GM18507 (cell line): ENCODE results near the gene THSD8.

Experiments
- DNase-seq: peaks from one replicate; pipeline ENCODE4 v3.0.0; 2011; ENCODE audit warnings: low read depth; ENCODE audit not compliant: insufficient read length; ENCODE audit errors: extremely low spot score
- FAIRE-seq: peaks from 2 replicates; lab custom pipeline; 2011; peaks lifted over from hg19 to GRCh38; lab: Jason Lieb, UNC

The THSD8 gene

GRCh38 chr19:12801466-12802266 lies at the start of gene THSD8, which contains the start of gene PRDX2:
Gene THSD8 (plus strand): TSS chr19:12802069. CDS start chr19:12802072, 3 bp downstream.
Gene PRDX2 (minus strand): TSS chr19:12801800. CDS start chr19:12801261, 539 bp downstream.
- no peak for FAIRE-seq
- DNase-seq, result no peak

DNA sequence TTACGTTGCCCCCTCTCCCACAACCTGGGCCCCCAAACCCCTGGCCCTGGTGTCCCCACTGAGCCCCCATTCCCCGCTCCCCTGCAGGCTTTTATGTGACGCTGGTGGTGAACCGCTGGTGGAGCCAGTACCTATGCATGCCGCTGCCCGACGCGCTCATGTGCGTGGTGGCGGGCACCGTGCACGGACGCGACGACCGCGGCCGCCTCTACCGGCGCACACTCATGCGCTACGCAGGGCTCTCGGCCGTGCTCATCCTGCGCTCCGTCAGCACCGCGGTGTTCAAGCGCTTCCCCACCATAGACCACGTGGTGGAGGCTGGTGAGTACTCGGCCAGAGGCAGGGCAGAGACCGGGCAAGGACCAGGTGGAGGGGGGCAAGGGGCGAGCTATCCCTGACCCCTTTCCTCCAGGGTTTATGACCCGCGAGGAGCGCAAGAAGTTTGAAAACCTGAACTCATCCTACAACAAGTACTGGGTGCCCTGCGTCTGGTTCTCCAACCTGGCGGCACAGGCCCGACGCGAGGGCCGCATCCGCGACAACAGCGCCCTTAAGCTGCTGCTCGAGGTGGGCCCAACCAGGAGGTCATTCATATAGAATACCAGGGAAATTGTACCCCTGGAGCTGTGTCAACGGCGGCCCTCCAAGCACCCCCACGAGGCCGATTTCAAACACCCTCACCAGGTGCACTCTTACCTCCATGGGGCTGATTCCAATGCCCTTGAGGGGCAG lies 47.2 kb upstream of the THSD8 start:
- DNase-seq (no peak), FAIRE-seq (no peak)

GRCh38 chr19:12756150-12756883 lies 45.6 kb upstream of the THSD8 start:
- FAIRE-seq, result no peak
- DNase-seq, result no peak

DNA sequence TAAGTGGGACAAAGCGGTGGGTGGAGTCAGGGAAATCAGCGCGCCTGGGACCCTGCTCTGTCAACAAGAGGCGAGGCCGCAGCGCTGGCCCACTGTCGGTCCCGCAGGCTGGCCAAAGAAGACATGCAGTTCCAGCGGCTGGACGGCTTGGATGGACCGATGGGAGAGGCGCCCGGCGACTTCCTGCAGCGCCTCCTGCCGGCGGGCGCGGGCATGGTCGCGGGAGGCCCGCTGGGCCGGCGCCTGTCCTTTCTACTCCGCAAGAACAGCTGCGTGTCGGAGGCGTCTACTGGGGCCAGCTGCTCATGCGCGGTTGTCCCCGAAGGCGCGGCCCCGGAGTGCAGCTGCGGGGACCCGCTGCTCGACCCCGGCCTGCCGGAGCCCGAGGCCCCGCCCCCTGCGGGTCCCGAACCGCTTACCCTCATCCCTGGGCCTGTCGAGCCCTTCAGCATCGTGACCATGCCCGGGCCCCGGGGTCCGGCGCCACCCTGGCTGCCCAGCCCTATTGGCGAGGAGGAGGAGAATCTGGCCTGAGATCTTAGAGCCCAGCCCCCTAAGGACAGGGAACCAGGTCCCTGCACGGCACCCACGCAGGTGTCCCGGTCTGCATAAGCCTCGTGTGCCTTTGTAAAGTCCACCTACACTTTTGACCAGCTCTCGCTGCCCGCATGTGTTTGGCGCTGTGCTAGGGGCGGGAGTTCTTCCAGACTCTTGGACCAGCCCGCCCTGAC lies 44.2 kb upstream of the THSD8 start:
- FAIRE-seq (peak; percentile 38), DNase-seq (no peak)

- FAIRE-seq (no peak), DNase-seq (no peak)
Measured at GRCh38 chr19:12759686-12760085, 42.2 kb upstream of the THSD8 start.

GRCh38 chr19:12763100-12763499 lies 38.8 kb upstream of the THSD8 start:
- DNase-seq (no peak), FAIRE-seq (no peak)

- no peak for FAIRE-seq
- no peak for DNase-seq
Measured at GRCh38 chr19:12764698-12765097, 37.2 kb upstream of the THSD8 start.

DNA sequence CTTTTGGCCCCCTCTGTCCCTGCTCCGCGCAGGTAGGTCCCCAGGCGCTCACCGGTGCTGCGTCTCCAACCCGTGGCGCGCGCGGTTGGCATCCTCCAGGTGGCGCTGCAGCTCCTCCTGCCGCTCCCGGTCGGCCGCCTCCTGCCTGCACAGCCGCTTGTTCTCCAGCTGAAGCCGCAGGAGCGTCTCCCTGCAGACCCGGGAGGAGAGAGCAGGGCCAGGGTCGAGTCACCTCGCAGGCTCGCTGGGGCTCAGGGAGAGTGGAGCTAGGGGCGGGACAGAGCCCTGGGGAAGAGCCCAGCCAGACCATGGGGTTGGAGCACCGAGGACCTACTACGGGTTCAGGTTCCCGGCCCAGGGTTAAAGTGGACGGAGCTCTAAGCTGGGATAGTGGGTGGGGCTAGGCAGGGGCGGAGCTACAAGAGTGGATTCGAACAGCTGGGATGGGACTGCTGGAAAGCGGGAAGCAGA lies 35.8 kb upstream of the THSD8 start:
- DNase-seq, result peak; percentile 60
- FAIRE-seq, result peak; percentile 81

GRCh38 chr19:12767150-12767549 lies 34.7 kb upstream of the THSD8 start:
- no peak for FAIRE-seq
- DNase-seq, result no peak

DNA sequence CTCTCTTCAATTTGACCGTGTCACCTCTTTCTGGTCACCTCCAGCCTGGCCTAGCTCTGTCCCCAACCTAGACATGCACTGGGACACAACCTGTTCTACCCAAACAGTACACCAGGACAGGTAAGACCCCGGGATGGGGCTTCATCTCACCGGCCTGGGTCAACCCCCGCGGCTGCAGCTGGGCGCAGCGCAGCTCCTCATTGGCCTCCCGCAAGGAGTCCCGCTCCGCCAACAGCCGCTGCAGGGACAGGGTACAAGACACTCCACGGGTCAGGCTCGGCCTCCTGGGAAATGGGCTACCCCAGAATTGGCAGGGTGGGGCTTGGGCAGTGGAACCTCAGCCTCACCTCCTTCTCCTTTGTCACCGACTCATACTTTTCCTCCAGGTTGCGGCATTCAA lies 34.2 kb upstream of the THSD8 start:
- FAIRE-seq (no peak), DNase-seq (no peak)

- FAIRE-seq (no peak), DNase-seq (no peak)
Measured at GRCh38 chr19:12769689-12770088, 32.2 kb upstream of the THSD8 start.

GRCh38 chr19:12770922-12771321 lies 30.9 kb upstream of the THSD8 start:
- DNase-seq (no peak), FAIRE-seq (no peak)

GRCh38 chr19:12772323-12772722 lies 29.5 kb upstream of the THSD8 start:
- no peak for DNase-seq

DNA sequence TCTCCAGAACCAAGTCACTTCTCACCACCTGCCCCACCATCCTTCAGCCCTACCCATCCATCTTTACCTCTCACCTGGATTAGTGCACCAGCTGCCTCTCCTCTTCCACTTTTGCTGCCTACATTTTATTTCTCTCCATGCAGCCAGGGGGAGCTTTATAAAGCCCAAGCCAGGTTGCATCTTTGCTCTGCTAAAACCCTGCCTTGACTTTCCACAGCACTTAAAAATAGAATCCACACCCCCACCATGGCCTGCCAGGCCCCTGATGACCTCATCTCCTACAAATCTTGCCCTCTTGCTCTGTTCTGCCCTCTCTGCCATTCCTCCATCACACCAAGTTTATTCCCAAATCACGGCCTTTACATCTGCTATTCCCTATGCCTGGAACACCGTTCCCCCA lies 28.3 kb upstream of the THSD8 start:
- no peak for DNase-seq

More at GRCh38 chr19:12772323-12772722, 29.5 kb upstream of the THSD8 start:
- no peak for FAIRE-seq

DNA sequence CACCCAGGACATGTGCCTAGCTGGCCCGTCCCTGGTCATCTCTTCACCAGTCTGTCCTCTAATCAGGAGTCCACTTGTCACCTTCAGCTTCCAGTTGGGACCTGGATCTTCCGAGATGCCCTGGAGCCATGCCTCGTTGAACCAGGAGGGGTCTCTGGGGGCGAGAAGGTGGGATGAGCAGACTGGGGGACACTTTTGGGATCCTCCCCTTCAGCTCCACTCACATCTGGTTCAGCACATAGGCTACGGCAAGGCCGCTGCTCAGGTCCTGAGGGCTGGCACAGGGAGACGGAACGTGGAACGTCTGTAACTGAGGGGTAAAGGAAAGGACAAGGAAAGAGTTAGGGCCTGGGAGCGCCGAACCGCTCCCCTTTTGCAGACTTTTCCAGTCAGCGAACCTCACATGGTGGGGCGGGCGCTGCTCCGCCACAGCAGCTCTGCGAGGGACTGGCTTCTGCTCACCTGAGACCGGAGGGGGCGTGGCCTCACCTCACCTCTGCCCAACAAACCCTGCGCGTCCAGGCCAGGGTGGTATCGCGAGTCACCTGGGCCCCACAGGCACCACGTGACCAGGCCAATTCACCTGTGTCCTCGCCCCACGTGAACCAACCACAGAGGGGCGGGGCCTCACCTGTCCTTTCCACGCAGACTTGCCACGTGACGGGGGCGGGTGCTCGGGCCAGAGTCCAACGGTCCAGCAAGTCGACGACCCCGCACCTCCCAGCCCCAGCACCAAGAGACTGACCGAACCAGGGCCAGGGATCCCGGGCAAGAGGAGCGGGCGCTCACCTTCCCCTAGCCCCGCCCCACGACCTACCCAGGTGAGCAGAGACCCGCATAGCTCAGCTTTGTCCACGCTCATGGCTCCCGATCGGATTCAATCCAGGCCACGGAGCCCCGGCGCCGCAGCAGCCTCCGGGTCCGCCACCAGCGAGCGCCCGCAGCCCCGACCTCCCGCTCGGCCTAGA lies 27.0 kb upstream of the THSD8 start, which contains the start of gene HOOK2:
HOOK2 (minus strand) TSS at position 965 of the 968 bp plus-strand sequence; CDS start at position 862, 103 bp downstream.
- DNase-seq, result no peak
- no peak for FAIRE-seq

More for the DNA sequence above, 28.3 kb upstream of the THSD8 start:
- FAIRE-seq, result no peak

GRCh38 chr19:12777217-12778016 lies 24.5 kb upstream of the THSD8 start:
- FAIRE-seq (peak; percentile 67), DNase-seq (no peak)
